Stimulated activated naive B cell treated with anti-CD40 and anti-IgM and Interleukin-4, amounts not matched to agents 10 μg/mL and 1 μg/mL and 100 μg/mL, for 72 hours (primary cell): ENCODE results near the gene C16orf96.
"Not testable (repeated sequence)": the region's sequence is repeated elsewhere in the genome, so short reads cannot be mapped to it uniquely, and the experiment has no call there.

Experiments used
- ATAC-seq, 2 donors: fragments of 150-1000 bp; cut with Tn5 transposase; replicated peaks; 2 replicates each; pipeline ENCODE4 v1.10.0; 2021; ENCODE audit warnings: moderate library complexity in 1 of 2
- DNase-seq: peaks from one replicate; pipeline ENCODE4 v3.0.0; 2021
- H3K27ac Mint-ChIP-seq: one replicate; pipeline ENCODE4 v1.8.0; 2022; ENCODE audit warnings: mild to moderate bottlenecking, mixed read lengths
- H3K27me3 Mint-ChIP-seq, 2 donors: one replicate each; pipeline ENCODE4 v1.8.0; 2022; ENCODE audit warnings: mixed read lengths in 2 of 2
- H3K36me3 Mint-ChIP-seq, 2 donors: one replicate each; pipeline ENCODE4 v1.8.0; 2022; ENCODE audit warnings: mixed read lengths in 2 of 2, mild to moderate bottlenecking in 1 of 2
- H3K4me1 Mint-ChIP-seq, 2 donors: one replicate each; pipeline ENCODE4 v1.8.0; 2022; ENCODE audit warnings: mixed read lengths in 2 of 2, mild to moderate bottlenecking in 1 of 2
- H3K4me3 Mint-ChIP-seq, 2 donors: one replicate each; pipeline ENCODE4 v1.8.0; 2022; ENCODE audit warnings: mild to moderate bottlenecking in 2 of 2, mixed read lengths in 2 of 2, moderate library complexity in 1 of 2
- H3K9me3 Mint-ChIP-seq, 2 donors: one replicate each; pipeline ENCODE4 v1.8.0; 2022; ENCODE audit warnings: mixed read lengths in 2 of 2, mild to moderate bottlenecking in 1 of 2

Gene C16orf96

DNA sequence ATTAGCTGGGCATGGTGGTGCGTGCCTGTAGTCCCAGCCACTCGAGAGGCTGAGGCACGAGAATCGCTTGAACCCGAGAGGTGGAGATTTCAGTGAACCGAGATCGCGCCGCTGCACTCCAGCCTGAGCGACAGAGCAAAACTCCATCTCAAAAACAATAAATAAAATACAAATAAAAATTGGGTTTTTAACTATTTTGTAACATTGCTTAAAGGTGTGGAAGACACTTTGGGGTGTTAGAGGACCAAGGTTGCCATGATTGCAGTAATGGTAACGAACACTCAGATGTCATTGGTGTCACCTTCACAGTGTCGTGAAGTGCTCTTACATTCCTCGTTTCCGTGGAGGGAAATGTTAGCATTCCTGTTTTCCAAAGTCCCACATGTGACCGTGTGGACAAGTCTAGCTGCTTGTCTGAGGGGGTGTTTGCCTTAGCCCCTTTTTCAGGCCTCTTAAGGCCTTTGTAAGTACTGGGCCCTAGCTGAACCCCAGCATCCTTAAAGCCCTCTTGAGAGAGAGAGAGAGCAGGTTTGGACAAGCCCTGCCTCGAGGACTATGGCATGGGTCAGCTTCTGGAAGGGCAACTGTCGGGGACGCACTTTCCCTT is 8.6 kb downstream of the C16orf96 start:
- no peak overlapping the region for H3K4me3 Mint-ChIP-seq
- H3K27ac Mint-ChIP-seq = no peak overlapping the region
- H3K9me3 Mint-ChIP-seq = no peaks in the 10 kb centered on the region
- H3K27me3 Mint-ChIP-seq = no peaks in the 10 kb centered on the region
- ATAC-seq (no peak), DNase-seq (no peak)
- no peaks in the 10 kb centered on the region for H3K36me3 Mint-ChIP-seq
- no peaks in the 10 kb centered on the region for H3K4me1 Mint-ChIP-seq

GRCh38 chr16:4566144-4566543 is 10.0 kb downstream of the C16orf96 start:
- no peaks in the 10 kb centered on the region for H3K27me3 Mint-ChIP-seq
- no peaks in the 10 kb centered on the region for H3K4me1 Mint-ChIP-seq
- DNase-seq (no peak), ATAC-seq (no peak)
- no peaks in the 10 kb centered on the region for H3K9me3 Mint-ChIP-seq
- no peak overlapping the region for H3K4me3 Mint-ChIP-seq
- H3K36me3 Mint-ChIP-seq = no peaks in the 10 kb centered on the region
- H3K27ac Mint-ChIP-seq = no peak overlapping the region

GRCh38 chr16:4570086-4570485 is 13.9 kb downstream of the C16orf96 start:
- no peaks in the 10 kb centered on the region for H3K36me3 Mint-ChIP-seq
- no peaks in the 10 kb centered on the region for H3K9me3 Mint-ChIP-seq
- ATAC-seq = no peak
- H3K27ac Mint-ChIP-seq = no peak overlapping the region
- DNase-seq = no peak
- H3K4me1 Mint-ChIP-seq = peaks cover 0 to 2% of the 10 kb centered on the region in 2 donors
- no peak overlapping the region for H3K4me3 Mint-ChIP-seq
- H3K27me3 Mint-ChIP-seq = no peaks in the 10 kb centered on the region

GRCh38 chr16:4570688-4571321 is 14.7 kb downstream of the C16orf96 start:
- no peaks in the 10 kb centered on the region for H3K36me3 Mint-ChIP-seq
- DNase-seq = no peak
- peaks cover 0 to 3% of the 10 kb centered on the region in 2 donors for H3K27me3 Mint-ChIP-seq
- H3K4me3 Mint-ChIP-seq = no peak overlapping the region
- H3K27ac Mint-ChIP-seq = no peak overlapping the region
- peaks cover 0 to 2% of the 10 kb centered on the region in 2 donors for H3K4me1 Mint-ChIP-seq
- H3K9me3 Mint-ChIP-seq = no peaks in the 10 kb centered on the region
- ATAC-seq = no peak

DNA sequence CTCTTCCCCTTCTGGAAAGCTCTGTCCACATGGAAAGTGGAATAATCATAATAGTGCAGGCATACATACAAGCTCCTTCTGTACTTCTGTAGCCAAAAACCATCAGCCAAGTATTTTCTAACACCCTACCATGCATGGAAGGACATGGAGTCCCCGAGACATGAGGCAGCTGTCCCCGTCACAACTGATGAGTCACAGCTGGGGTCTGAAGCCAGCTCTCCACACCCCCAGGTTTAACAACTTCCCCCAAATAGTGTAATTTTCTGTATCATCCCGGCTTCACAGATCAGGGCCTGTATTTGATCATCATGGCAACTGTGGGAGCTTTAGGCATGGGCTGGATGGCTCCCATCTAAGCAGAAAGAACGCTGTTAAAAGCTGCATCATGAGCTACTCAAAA is 16.6 kb downstream of the C16orf96 start:
- peaks cover 0 to 2% of the 10 kb centered on the region in 2 donors for H3K4me1 Mint-ChIP-seq
- H3K36me3 Mint-ChIP-seq = no peaks in the 10 kb centered on the region
- H3K27me3 Mint-ChIP-seq = peaks cover 0 to 5% of the 10 kb centered on the region in 2 donors
- H3K27ac Mint-ChIP-seq = peak overlapping the region; percentile 25
- DNase-seq (no peak), ATAC-seq (no peak)
- H3K4me3 Mint-ChIP-seq = no peak overlapping the region
- no peaks in the 10 kb centered on the region for H3K9me3 Mint-ChIP-seq

DNA sequence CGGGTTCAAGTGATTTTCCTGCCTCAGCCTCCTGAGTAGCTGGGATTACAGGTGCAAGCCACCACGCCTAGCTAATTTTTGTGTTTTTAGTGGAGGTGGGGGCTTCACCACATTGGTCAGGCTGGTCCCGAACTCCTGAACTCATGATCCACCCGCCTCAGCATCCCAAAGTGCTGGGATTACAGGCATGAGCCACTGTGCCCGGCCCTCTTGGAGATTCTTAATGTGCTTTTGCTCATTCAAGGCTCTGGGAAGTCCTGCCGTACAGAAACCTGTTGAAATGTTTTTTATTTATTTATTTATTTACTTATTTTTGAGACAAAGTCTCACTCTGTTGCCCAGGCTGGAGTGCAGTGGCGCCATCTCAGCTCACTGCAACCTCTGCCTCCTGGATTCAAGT is 17.8 kb downstream of the C16orf96 start:
- ATAC-seq, DNase-seq, H3K4me1 Mint-ChIP-seq, H3K9me3 Mint-ChIP-seq, H3K36me3 Mint-ChIP-seq, H3K4me3 Mint-ChIP-seq, H3K27ac Mint-ChIP-seq, H3K27me3 Mint-ChIP-seq: not testable (repeated sequence)

- H3K36me3 Mint-ChIP-seq = no peaks in the 10 kb centered on the region
These were observed 19.0 kb downstream of the C16orf96 start for GRCh38 chr16:4574919-4575705.

GRCh38 chr16:4576008-4576407 is 19.9 kb downstream of the C16orf96 start:
- no peak overlapping the region for H3K27ac Mint-ChIP-seq
- H3K9me3 Mint-ChIP-seq = no peaks in the 10 kb centered on the region
- H3K4me3 Mint-ChIP-seq = no peak overlapping the region
- ATAC-seq (no peak), DNase-seq (no peak)
- H3K27me3 Mint-ChIP-seq = peaks cover 0 to 5% of the 10 kb centered on the region in 2 donors
- H3K36me3 Mint-ChIP-seq = no peaks in the 10 kb centered on the region
- peaks cover 0 to 2% of the 10 kb centered on the region in 2 donors for H3K4me1 Mint-ChIP-seq

More at GRCh38 chr16:4574919-4575705, 19.0 kb downstream of the C16orf96 start:
- Mint-ChIP-seq H3K27me3 (peaks cover 0 to 5% of the 10 kb centered on the region in 2 donors), H3K27ac (no peak overlapping the region), H3K4me1 (peaks cover 0 to 2% of the 10 kb centered on the region in 2 donors), H3K9me3 (no peaks in the 10 kb centered on the region), H3K4me3 (no peak overlapping the region)
- DNase-seq (no peak), ATAC-seq (no peak)

- DNase-seq = no peak
- Mint-ChIP-seq H3K27ac (no peak overlapping the region), H3K27me3 (peaks cover 0 to 5% of the 10 kb centered on the region in 2 donors), H3K36me3 (no peaks in the 10 kb centered on the region), H3K4me1 (no peaks in the 10 kb centered on the region), H3K4me3 (no peak overlapping the region), H3K9me3 (no peaks in the 10 kb centered on the region)
- no peak for ATAC-seq
These were observed 22.9 kb downstream of the C16orf96 start for GRCh38 chr16:4578961-4579530.

- DNase-seq (no peak), ATAC-seq (no peak)
- Mint-ChIP-seq H3K27ac (no peak overlapping the region), H3K9me3 (no peaks in the 10 kb centered on the region), H3K4me3 (no peak overlapping the region), H3K27me3 (peaks cover 0 to 5% of the 10 kb centered on the region in 2 donors), H3K36me3 (no peaks in the 10 kb centered on the region), H3K4me1 (no peaks in the 10 kb centered on the region)
These were observed 24.1 kb downstream of the C16orf96 start for GRCh38 chr16:4580250-4580649.

- DNase-seq = no peak
- Mint-ChIP-seq H3K27me3 (peaks cover 6 to 20% of the 10 kb centered on the region in 2 donors), H3K36me3 (peaks cover 0 to 1% of the 10 kb centered on the region in 2 donors), H3K4me3 (no peak overlapping the region), H3K4me1 (peaks cover 3 to 5% of the 10 kb centered on the region in 2 donors), H3K27ac (no peak overlapping the region), H3K9me3 (no peaks in the 10 kb centered on the region)
- ATAC-seq = no peak
These were observed 27.8 kb downstream of the C16orf96 start for GRCh38 chr16:4583906-4584305.

DNA sequence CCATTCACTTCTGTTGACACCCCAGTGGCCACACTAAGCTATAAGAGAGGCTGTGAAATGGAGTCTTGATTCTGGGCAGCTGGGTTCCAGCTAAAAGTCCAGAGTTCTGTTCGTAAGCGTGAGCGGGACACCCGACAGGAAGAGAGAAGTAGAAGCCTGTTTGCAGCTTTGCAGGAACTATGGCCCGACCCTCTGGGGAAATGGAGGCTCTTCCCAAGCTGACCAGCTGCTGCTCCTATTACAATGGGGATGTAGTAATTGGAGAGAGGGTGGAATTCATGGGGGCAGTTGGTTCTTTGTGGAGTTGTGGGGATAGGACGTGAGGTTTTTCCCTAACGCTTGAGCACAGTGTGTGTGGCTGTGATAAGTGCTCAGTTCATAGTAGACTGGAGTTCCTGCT is 30.2 kb downstream of the C16orf96 start:
- Mint-ChIP-seq H3K27ac (no peak overlapping the region), H3K27me3 (peaks cover 6 to 20% of the 10 kb centered on the region in 2 donors), H3K36me3 (peaks cover 0 to 1% of the 10 kb centered on the region in 2 donors), H3K4me1 (peaks cover 3 to 5% of the 10 kb centered on the region in 2 donors), H3K9me3 (no peaks in the 10 kb centered on the region), H3K4me3 (no peak overlapping the region)
- ATAC-seq (no peak), DNase-seq (no peak)

DNA sequence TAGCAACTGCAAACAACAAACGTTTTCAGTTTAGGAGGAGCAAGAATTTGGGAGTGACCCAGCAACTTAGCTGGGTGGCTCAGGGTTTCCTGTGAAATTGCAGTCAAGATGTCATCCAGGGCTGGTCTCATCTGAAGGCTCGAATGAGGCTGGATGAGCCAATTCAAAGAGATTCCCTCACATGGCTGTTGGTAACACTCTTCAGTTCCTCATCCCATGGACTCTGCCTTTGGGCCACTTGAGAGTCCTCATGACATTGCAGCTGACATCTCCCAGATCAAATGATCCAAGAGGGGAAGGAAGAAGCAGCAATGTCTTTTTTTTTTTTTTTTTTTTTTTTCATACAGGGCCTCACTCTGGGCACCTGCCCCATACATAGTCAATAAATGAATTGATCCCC is 32.2 kb downstream of the C16orf96 start:
- peaks cover 3 to 5% of the 10 kb centered on the region in 2 donors for H3K4me1 Mint-ChIP-seq
- H3K27me3 Mint-ChIP-seq = peaks cover 6 to 20% of the 10 kb centered on the region in 2 donors
- H3K9me3 Mint-ChIP-seq = no peaks in the 10 kb centered on the region
- DNase-seq (no peak), ATAC-seq (no peak)
- no peak overlapping the region for H3K4me3 Mint-ChIP-seq
- peaks cover 0 to 1% of the 10 kb centered on the region in 2 donors for H3K36me3 Mint-ChIP-seq
- H3K27ac Mint-ChIP-seq = no peak overlapping the region

DNA sequence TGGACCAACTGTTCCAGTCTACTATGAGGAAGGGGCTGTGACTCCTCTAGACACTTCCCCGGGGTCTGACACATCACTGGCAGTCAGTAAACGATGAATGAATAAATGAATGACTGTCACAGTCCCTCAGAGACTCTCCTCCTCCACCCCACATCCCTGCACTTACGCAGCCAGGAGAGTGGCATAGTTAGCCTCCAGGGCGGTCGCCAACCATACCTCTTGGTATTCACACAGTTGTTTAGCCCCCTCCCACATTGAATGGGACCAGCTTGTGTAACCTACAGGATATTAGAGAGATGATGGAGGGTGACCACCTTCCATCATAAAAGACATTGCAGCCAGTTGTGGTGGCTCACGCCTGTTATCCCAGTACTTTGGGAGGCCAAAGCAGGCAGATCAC is 32.8 kb downstream of the C16orf96 start:
- DNase-seq = no peak
- Mint-ChIP-seq H3K36me3 (peaks cover 0 to 1% of the 10 kb centered on the region in 2 donors), H3K27me3 (peaks cover 6 to 20% of the 10 kb centered on the region in 2 donors), H3K9me3 (no peaks in the 10 kb centered on the region), H3K27ac (no peak overlapping the region), H3K4me3 (no peak overlapping the region), H3K4me1 (peaks cover 3 to 5% of the 10 kb centered on the region in 2 donors)
- ATAC-seq = no peak
